T-helper 2 cell treated with Interferon-gamma antibody and Interleukin-4, amounts not matched to agents 100 ng/mL and 5 ng/mL, for 36 hours (primary cell): ENCODE results near the gene TTLL13. TPM values are rescaled to one million over a fixed set of nuclear protein-coding genes. Genes with fewer than 3 reads are reported as not detected.

Source experiments
- intact Hi-C: fragments of 100-400 bp; cut with micrococcal nuclease; formaldehyde crosslinking; loops from one replicate; pipeline ENCODE4 v1.15.1; 2023
- total RNA-seq: library from RNA; stranded (reverse); gene quantifications from 2 replicates; pipeline ENCODE4 v1.2.3, GENCODE V29; 2022

Gene TTLL13
- total RNA-seq, result 0.34 and 1.1 TPM in 2 replicates

DNA sequence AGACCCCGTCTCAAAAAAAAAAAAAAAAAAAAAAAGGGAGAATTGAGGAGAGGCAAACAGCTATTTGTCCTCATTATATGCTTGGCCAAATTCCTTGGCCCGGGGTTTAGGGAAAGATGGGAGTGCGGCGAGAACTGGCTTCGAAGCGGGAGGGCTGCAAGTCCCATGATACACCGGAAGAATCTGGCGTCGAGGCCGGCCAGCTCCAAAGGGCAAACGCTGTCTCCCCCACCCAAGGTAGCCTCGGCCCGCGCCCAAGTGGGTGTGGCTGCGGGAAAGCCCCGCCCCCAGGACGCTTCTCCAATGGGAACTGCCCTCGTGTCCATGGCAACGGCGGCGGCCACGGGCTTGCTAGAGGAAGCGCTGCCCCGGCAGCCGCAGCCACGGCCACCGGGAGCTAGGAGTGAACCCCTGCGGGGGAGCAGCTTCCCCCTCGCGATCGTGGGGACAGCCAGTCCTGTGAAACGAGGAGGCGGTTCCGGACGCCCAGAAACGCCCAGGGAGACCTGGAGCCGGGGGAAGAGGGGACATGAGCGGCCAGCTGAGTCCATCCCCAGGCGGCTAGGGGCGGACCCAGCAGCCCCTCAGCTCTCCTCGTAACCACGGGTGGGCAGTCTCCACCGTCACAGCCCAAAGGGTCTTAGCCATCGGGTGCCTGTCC is at the start of gene TTLL13:
Gene TTLL13, plus strand, starts transcription at position 354 of the 661 bp plus-strand sequence. CDS start 1,075 bp downstream, outside the sequence.
- intact Hi-C loops, result loop anchor here (1.0 to 2.0 kb wide), 2 partner anchors 15 kb away; partner anchors contain the start of genes GDPGP1 and NGRN

- intact Hi-C loops, result loop anchor here (1.0 to 5.0 kb wide), 3 partner anchors 16 to 33 kb away; no protein-coding TSS in a partner anchor
Measured at GRCh38 chr15:90200534-90201129, 48.7 kb upstream of the TTLL13 start.

- intact Hi-C loops, result loop anchor here (1.0 to 5.0 kb wide), 3 partner anchors 17 to 34 kb away; no protein-coding TSS in a partner anchor
Measured at GRCh38 chr15:90201130-90201943, 48.0 kb upstream of the TTLL13 start, which contains the start of gene SEMA4B. SEMA4B (plus strand) TSS chr15:90201330; CDS start chr15:90201579, 249 bp downstream.

GRCh38 chr15:90201944-90202375 is 47.4 kb upstream of the TTLL13 start:
- intact Hi-C loops, result loop anchor here (1.0 to 5.0 kb wide), 3 partner anchors 17 to 35 kb away; no protein-coding TSS in a partner anchor

DNA sequence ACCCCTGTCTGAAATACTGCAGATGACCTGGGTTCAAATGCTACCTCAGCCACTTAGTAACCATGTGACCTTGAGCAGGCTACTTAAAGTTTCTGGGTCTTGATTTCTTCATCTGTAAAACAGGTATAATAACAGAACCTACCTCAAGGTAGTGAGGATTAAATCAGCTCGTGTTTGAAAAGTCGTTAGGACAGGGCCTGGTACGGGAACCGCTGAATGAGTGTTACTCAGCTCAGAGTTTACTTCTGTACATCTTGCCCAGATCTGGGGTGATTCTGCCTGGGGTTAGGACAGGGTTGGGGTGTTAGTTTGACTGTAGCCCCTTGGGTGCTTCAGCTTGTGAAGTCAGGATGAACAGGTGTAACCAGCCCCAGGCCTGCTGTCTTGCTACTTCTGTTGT is 46.4 kb upstream of the TTLL13 start:
- intact Hi-C loops, result loop anchor here (5.0 kb wide), 1 partner anchor 36 kb away; no protein-coding TSS in a partner anchor

GRCh38 chr15:90203473-90203872 is 45.9 kb upstream of the TTLL13 start:
- intact Hi-C loops, result loop anchor here (5.0 kb wide), 1 partner anchor 36 kb away; no protein-coding TSS in a partner anchor

DNA sequence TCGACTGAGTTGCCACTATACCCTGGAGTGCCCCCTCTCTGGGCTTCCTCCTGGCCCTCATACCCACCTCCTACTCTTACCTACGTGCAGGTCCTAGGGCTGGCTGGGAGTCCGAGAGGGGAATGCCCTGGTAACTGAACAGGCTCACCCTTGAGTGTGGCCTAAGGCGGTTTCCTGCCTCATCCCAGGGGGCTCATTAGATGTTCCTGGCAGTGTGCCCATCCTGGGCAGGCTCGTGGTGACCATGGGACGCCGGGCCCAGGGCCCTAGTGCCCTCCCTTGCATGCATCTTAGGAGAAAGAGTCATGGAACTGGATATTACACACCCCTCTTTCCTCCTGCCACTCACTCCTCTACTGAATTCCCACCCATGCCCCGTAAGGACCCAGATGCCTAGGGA is 45.4 kb upstream of the TTLL13 start:
- intact Hi-C loops, result loop anchor here (5.0 kb wide), 1 partner anchor 37 kb away; no protein-coding TSS in a partner anchor

DNA sequence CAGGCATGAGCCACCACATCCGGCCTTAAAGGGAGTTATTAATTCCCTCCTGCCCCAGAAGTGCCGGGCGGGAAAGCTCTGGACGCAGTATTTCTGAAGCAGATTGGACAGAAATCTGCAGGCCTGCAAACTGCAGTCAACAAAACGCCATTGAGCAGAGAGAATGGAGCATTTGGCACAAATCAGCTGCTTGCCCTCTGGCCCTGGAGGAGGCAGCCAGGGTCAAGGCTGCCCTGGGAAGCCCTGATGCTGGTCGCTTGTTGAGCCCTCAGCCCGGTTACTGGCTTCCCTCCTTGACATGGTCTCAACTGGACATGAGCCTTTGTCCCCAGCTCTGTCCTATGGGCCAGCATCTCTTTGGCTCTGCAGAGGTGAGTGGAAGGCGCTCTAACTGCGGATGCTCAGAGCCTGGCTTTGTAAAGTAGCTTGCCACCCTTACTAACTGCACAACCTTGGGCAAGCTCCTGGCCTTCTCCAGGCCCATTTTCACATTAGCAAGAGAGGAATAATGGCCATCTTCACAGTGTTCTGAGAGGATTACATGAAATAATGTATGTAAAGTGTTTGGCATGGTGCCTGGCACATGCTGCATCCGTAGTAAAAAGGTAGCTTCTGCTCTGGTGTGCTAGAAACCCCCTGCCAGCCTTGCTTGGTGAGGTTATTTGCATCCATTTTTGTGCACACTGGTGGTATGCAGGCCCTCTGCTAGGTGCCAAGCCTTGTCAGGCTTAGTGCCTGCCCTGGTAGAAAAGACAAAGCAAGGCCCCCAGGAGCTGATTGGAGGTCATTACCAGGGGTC is 44.1 kb upstream of the TTLL13 start:
- intact Hi-C loops, result no loop called here

GRCh38 chr15:90205886-90206285 is 43.5 kb upstream of the TTLL13 start:
- intact Hi-C loops, result no loop called here

DNA sequence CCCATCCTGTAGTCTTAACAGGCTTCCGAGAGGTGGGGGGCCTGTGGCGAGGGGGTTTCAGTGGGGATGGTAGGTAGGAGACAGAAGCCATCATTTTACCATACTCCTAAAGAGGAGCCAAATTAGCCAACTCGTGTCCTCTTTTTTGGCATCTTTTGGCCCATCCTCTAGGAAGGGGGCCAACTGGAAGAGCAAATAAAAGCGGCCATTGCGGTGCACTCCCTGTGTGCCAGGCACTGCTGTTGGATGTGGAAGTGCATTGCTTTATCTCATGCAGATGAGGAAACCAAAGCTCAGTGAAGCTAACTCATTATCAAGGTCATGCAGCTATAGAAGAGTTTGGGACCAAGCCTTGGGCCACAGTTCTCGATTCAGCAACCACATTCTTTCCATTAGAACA is 42.1 kb upstream of the TTLL13 start:
- intact Hi-C loops, result no loop called here

GRCh38 chr15:90208356-90208755 is 41.0 kb upstream of the TTLL13 start:
- intact Hi-C loops, result no loop called here

DNA sequence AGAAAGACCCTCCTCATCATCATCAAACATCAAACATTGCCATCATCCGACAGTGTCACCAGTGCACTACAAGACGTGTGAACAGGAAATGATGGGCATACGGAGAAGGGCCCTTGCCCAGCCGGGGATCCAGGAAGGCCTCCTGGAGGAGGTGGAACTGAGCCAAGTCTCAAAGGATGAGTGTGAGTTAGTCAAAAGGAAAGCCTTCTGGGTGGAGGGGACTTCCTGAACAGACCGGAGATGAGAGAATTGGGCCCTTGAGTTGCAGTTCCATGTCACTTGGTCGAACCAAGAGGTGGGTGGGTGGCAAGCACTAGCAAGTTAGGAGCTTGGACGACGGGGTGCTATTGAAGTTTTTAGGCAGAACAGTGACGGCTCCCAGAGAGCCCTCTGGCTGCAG is 39.8 kb upstream of the TTLL13 start:
- intact Hi-C loops, result no loop called here

DNA sequence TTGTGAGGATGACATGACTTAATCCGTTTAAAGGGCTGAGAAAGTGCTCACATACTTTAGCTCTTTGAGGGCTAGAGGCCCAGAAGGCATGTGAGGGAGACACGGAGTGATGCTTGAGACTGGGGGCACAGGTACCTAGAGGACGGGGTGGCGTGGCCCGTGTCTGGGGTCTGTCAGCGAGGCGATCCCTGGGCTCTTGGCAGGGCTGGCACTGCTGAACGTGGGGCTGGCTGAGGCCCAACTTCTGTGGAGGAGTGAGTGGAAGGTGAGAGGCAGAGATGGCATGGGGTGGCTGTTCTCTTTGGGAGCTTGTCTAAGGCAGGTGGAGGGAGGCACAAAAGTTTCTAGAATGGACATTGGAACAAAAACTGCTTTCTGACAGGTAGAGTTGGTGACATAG is 38.8 kb upstream of the TTLL13 start:
- intact Hi-C loops, result no loop called here

DNA sequence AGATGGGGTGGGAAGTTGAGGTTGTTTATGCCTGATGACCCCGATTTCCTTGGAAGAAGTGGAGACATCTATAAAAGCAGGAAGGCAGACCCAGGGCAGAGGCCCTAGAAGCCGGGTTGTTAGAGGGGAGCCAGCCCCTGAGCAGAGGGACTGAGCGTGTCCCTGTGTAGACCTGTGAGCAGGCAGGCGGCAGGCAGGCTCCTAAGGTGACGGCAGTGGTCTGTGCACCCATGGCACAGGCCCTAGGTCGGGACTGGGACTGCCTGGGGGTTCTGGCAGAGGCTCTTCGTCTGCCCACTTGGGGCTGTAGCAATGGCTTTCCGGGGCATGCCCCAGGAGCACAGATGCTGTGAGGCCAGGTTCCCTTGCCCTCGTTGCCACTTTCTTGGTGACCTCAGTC is 38.3 kb upstream of the TTLL13 start:
- intact Hi-C loops, result no loop called here

DNA sequence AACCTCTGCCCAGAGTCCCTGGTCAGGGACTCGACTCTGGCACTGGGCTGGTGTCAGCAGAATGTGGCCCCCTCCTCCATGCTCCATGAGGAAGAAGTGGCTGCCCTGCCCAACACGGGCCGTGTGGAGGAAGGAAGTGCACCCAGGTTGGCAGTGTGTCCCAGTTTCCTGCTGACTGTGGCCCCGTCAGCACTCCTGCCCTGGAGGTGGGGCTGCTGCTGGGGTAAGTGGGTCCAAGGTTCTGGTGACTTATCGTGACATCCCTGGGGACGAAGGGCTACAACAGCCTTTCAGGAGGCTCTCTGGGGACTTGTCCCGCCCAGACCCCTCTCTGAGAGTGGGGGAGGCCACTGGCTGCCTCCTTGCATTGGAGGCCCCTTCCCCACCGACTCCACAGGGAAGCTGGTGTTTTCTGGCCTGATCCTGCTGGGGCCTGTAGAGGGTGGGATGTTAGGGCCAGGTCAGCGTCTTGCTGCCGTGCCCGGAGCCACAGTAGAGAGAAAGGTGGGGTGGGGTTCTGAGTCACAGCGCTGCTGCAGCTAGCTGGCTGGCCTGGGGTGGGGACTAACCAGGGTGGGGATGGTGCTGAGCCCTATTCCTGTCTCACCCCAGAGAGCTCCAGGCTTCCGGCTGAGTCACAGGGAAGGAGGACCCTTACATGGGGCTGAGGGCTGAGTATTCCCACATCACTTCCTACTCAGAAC is 37.8 kb upstream of the TTLL13 start:
- intact Hi-C loops, result no loop called here

GRCh38 chr15:90212221-90213098 is 36.9 kb upstream of the TTLL13 start:
- intact Hi-C loops, result no loop called here

- intact Hi-C loops, result no loop called here
Measured at GRCh38 chr15:90213122-90213817, 36.1 kb upstream of the TTLL13 start.

DNA sequence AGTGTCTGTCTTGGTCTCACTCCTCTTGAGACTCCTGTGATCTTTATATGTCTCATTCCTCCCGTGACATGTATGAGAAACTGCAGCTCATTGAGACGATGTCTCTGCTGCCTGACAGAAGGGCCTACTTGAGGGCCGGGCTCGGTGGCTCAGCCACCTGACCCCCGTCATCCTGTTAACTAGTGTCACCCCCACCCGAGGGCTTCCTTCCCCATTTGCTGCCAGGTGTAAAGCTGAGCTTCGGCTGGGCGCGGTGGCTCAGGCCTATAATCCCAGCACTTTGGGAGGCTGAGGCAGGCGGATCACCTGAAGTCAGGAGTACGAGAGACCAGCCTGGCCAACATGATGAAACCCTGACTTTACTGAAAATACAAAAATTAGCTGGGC is 35.5 kb upstream of the TTLL13 start:
- intact Hi-C loops, result no loop called here
